OCI-LY3 (cell line): ENCODE results near the gene DSG2.

ENCODE experiments used
- CTCF ChIP-seq: fragments of 200-600, 300-600 bp; sonication (generic); IDR thresholded peaks from 2 replicates; pipeline ENCODE4 v1.5.1; 2014; ENCODE audit warnings: antibody characterized with exemption, low read length, low read depth
- EZH2phosphoT487 ChIP-seq: fragments of 200-600 bp; shearing (Covaris generic); IDR thresholded peaks from 2 replicates; pipeline ENCODE4 v1.6.1; 2018; ENCODE audit warnings: antibody characterized with exemption, mixed run types, low read depth

DNA sequence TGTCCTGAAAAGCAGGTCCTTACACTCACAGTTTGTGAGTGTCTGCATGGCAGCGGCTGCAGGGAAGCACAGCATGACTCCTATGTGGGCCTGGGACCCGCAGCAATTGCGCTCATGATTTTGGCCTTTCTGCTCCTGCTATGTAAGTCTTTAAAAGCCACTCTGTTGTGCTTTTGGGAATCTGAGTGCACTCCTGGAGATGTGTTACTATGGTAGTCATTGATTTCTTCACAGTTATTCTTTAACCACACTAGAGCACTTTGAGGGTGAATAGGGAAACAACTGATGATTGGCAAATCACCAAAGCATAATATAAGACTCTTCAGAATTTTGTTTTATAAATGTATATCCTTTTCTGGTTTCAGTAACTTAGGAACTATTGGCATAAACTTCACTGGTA is 40.9 kb downstream of the DSG2 start:
- TF ChIP-seq CTCF (no peak), EZH2phosphoT487 (no peak)
